NCI-H2196 treated with DMSO at 0.1 percent for 48 hours (cell line): ENCODE measurements around the gene BST1.
"Not testable (repeated sequence)": the region's sequence is repeated elsewhere in the genome, so short reads cannot be mapped to it uniquely, and the experiment has no call there.

Source experiments
- DNase-seq: peaks from one replicate; lab custom pipeline; 2025; ENCODE audit not compliant: unreplicated experiment; lab: John Stamatoyannopoulos, UW

Gene BST1

DNA sequence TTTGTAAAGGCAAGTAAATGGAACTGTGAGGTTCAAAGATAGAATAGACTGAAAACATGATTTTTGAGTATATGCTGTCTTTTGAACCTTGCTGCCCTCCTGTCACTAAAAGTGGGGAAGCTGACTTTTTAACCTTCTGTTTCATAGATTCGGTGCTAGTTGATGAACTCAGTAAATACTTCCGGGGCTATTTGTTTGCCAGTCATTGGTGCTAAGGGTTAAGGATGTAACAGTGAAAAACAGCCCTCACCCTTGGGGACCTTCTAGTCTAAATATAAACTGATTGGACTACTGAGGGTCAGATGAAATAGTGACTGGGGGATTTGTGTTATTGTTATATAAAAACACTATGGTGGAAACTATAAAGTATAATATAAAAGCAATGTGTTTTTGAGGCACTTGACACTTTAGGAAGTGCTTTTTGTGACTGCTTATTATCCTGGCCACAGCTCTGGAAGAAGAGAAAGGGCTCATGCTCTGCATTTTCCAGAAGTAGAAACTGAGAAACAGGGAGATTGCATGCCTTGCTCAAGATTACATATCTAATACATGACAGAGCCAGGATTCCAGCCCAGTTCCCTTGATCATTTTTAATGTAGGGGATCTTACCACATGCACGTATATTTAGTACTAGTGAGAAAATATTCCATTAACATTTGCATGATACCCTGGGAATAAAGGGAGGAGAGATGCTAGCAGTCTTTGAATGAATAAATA, 3.9 kb downstream of the BST1 start:
- DNase-seq, result no peak

DNA sequence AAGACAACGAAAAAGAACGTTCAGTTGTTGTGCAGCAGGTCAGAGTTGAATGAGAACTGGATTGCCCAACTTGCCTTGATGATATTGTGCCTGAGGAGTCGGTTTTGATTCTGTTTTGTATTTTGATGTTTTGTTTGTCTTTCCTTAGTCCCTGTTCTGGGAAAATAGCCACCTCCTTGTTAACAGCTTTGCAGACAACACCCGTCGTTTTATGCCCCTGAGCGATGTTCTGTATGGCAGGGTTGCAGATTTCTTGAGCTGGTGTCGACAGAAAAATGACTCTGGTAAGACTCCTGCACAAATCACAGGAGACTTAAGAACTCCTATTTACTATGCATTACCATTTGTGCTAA, 4.5 kb downstream of the BST1 start:
- DNase-seq, result no peak

DNA sequence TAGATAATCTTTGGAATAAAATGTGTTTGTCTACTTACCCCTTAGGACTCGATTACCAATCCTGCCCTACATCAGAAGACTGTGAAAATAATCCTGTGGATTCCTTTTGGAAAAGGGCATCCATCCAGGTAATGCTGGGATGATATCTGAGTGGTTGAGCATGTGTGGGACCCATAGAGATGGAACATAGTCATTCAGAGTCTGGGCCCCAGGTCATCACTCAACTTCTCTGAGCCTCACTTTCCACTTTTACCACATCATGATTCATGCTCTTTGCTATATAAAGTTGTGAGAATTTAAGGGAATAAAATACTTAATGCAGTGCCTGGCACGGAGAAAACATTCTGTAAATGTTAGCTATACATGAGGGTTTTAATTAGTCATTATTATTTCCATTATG, 8.9 kb downstream of the BST1 start:
- DNase-seq, result no peak

GRCh38 chr4:15712214-15712613, 9.3 kb downstream of the BST1 start:
- DNase-seq, result no peak

DNA sequence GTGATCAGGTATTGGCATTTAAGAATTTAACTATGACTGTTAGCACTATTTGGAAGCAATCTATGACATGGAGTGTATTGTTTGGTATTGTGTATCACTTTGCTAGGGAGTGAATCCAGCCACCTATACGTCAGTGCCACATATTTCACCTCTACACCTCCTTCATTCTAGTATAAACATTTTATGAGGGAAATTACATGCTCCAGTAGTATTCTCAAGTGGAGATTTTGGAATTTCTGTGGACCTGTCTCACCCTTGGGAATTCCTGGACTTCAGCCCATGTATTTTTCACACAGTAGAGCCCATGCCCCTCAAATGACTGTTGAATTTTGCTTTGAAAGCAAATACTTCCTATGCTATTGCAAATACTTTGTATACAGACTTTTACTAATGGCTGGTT, 11.3 kb downstream of the BST1 start:
- no peak for DNase-seq

DNA sequence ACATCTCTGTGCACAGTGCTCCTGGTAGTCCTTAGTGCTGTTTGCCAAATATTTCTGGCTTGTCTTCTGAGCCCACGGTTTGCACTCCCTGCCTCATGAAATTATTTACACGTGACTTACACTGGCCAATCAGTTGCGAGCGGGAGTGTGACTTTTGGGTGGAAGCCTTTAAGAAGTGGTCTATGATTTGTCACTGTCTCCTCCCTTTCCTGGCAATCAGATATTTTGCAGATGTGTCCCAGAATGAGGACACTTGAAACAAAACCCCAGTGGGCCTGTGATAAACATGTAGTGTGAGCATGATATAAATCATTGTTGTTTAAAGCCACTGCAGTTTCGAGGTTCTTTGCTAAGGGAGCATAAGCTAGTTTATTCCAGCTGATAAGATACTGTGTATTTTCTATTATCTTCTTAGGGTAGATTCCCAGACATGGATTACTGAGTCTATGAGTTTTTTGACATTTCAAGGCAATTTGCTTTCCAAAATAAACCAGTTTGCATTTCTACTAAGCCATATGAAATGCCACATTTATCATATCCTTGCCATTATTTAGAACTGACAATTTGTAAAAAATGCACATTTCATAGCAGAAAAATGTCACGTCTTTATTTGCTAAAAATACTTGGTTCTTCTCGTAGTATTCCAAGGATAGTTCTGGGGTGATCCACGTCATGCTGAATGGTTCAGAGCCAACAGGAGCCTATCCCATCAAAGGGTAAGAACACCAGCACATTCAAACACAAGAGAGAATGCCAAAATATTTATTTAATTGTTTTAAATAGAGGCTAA, 12.0 kb downstream of the BST1 start:
- DNase-seq, result no peak

- no peak for DNase-seq
Measured at GRCh38 chr4:15716115-15716514, 13.2 kb downstream of the BST1 start.

DNA sequence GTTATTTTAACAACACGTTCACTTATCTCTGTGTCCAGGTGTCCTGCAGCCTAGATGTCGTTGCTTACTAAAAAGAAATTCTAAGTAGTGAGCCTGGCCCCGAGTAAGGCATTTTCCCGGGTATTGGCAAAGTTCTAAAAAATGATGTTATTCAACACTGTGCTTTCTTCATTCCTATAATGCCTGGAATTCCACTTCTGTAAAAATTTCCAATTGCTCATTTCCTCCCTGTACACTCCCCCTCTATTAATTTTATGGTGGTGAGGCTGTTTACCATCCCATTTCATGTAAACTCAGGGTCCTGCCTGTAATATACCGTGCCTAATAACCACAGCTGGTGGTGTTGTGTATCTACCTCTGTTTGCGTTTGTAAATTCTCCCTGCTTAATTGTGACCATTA, 14.2 kb downstream of the BST1 start:
- no peak for DNase-seq

DNA sequence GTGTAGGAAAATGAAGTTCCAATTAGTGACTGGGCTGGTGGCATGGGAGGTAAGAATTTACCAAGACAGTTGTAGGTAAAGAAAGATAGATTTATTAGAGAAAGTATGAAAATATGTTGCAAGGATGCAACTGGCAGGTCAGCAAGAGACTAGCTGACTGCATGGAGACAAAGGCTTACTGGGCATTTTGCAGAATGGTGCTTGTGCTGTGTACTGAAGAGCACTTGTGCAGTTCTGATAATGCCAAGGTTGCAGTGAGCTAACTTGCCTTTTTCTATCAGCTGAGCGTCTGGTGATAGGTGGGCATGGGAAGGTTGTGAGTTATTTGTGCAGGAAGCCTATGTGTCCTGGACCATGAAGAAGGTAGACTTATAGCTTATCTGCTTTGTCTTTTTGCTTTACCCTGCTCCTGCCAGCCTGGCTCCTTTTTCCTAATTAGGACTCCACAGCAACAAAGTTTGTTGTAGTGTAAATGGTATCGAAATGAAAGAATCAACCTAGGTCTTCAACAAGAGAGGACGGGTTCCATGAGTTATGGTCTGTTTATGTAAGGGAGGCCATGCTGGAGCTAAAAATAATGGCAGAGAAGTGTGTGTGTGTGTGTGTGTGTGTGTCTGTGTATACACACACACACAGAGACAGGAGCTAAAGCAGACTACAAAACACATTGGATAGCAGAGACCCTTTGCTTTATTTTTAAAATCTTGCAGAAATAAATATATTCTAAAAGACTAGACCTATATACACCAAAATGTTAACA, 15.0 kb downstream of the BST1 start:
- no peak for DNase-seq

- no peak for DNase-seq
Measured at GRCh38 chr4:15718465-15718864, 15.6 kb downstream of the BST1 start.

GRCh38 chr4:15718959-15719358, 16.1 kb downstream of the BST1 start:
- no peak for DNase-seq

- DNase-seq, result no peak
Measured at GRCh38 chr4:15719506-15719905, 16.6 kb downstream of the BST1 start.

DNA sequence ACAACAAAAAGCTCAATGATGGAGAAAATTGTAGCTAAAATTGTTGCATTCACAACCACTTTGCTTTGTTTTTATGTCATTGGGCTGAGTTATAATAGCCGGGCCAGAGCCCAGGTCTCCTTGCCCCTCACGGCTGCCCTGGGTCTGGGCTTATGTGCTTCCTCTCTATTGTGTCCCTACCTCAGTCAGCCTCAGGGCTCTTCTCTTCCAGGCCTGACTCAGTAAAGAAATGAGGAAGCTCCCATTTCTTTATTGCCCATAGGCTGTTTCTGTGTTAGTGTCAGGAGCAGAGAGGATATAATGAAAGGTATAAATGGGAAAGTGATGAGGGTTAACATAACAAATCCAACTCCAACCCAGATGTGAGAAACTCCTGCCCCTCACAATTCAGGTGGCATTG, 18.0 kb downstream of the BST1 start:
- DNase-seq, result no peak

DNA sequence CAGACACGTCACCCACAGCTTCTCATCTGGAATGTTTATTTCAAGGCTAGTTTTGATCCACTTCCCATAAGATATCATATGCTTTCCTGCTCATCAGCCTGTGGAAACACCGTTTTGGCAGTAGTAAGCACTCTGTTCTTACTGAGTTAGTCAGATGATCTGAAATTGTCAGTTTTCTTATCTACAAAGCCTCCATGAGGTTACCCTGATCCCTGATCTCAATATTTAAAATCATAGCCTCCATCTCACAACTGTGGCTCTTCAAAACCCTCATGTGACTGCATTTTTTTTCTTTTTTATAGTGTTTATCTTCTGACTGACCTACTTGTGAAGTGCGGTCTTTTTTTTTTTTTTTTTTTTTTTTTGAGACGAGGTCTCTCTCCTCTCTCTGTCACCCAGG, 22.7 kb downstream of the BST1 start:
- no peak for DNase-seq

DNA sequence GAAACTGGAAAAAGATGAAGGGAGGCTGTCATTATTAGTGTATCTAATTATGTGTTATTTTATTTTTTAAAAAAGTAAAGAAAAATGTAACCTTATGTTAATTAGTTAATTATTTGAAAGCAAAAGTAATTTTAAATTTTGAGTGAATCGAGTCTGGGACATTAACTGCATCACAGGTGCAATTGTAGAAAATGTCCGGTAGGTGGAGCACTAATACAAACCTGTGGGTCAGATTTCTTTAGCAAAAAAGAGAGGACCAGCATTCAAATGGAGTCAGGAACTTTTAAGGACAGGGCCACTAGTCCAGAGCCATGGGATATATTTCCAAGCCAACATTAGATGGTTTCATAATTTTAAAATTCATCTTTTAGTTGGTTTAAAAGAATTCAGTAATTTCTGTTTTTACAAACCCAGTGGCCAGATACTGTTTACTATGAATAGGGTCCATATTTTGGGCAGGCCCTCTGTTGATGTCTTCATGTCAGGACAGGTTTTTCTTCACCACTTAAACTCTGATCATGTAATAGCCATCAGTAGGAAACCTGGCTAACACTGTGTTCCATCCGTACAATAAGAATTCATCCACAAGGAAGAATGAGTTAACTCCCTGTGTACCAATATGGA, 27.2 kb downstream of the BST1 start:
- peak; percentile 43 for DNase-seq

DNA sequence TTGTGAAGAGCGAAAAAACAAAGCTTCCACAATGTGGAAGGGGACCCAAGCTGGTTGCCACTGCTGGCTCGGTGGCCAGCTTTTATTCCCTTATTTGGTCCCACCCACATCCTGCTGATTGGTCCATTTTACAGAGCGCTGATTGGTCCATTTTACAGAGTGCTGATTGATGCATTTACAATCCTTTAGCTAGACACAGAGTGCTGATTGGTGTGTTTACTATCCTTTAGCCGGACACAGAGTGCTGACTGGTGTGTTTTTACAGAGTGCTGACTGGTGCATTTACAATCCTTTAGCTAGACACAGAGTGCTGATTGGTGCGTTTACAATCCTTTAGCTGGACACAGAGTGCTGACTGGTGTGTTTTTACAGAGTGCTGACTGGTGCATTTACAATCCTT, 30.2 kb downstream of the BST1 start:
- not testable (repeated sequence) for DNase-seq

- DNase-seq, result no peak
Measured at GRCh38 chr4:15735536-15735935, 32.7 kb downstream of the BST1 start.

GRCh38 chr4:15736514-15737050, 33.7 kb downstream of the BST1 start:
- no peak for DNase-seq

GRCh38 chr4:15737255-15737654, 34.4 kb downstream of the BST1 start:
- DNase-seq, result no peak

- no peak for DNase-seq
Measured at GRCh38 chr4:15738877-15739276, 36.0 kb downstream of the BST1 start.

- no peak for DNase-seq
Measured at GRCh38 chr4:15740764-15741404, 38.0 kb downstream of the BST1 start.
